WTC11 (cell line): ENCODE results near the gene APLF. TPM values are rescaled to one million over a fixed set of nuclear protein-coding genes. Genes with fewer than 3 reads are reported as not detected.

Experiments
- ATAC-seq: fragments of 200-7000 bp; cut with Tn5 transposase; 2 replicates; pipeline ENCODE4 v1.10.0; 2021; ENCODE audit warnings: mild to moderate bottlenecking, moderate library complexity
- CTCF ChIA-PET: fragments of 300-600 bp; sonication (Branson Sonifier 250); formaldehyde crosslinking; loops from one replicate; lab custom pipeline; 2021; ENCODE audit warnings: antibody characterized with exemption; lab: Charles Lee
- POLR2A ChIA-PET: fragments of 350-600 bp; sonication (Branson Sonifier 250); formaldehyde crosslinking; loops from one replicate; lab custom pipeline; 2021; ENCODE audit warnings: antibody characterized with exemption; lab: Charles Lee
- DNase-seq: peaks from one replicate; pipeline ENCODE4 v3.0.0; 2021; ENCODE audit warnings: low spot score
- H3K27ac Mint-ChIP-seq: 2 replicates; pipeline ENCODE4 v1.8.0; 2021; ENCODE audit warnings: mixed read lengths
- H3K27me3 Mint-ChIP-seq: 2 replicates; pipeline ENCODE4 v1.8.0; 2021; ENCODE audit warnings: low read depth, mild to moderate bottlenecking, moderate library complexity, mixed read lengths
- H3K36me3 Mint-ChIP-seq: 2 replicates; pipeline ENCODE4 v1.8.0; 2021; ENCODE audit warnings: mixed read lengths
- H3K4me1 Mint-ChIP-seq: 2 replicates; pipeline ENCODE4 v1.8.0; 2022; ENCODE audit warnings: mixed read lengths
- H3K4me3 Mint-ChIP-seq: 2 replicates; pipeline ENCODE4 v1.8.0; 2021; ENCODE audit warnings: mild to moderate bottlenecking, moderate library complexity, mixed read lengths
- H3K9me3 Mint-ChIP-seq: 2 replicates; pipeline ENCODE4 v1.8.0; 2021; ENCODE audit warnings: mixed read lengths
- CREM ChIP-seq: sonication (generic); formaldehyde crosslinking; IDR thresholded peaks from 2 replicates; pipeline ENCODE4 v1.8.1; 2022; ENCODE audit warnings: mild to moderate bottlenecking, missing genetic modification reagents, moderate library complexity
- FOXK1 ChIP-seq: sonication (generic); formaldehyde crosslinking; IDR thresholded peaks from 2 replicates; pipeline ENCODE4 v1.8.0; 2022; ENCODE audit warnings: mild to moderate bottlenecking, moderate library complexity, missing genetic modification reagents
- GABPB1 ChIP-seq: sonication (generic); formaldehyde crosslinking; IDR thresholded peaks from 2 replicates; pipeline ENCODE4 v1.8.1; 2023; ENCODE audit warnings: mild to moderate bottlenecking, missing genetic modification reagents
- GRHL2 ChIP-seq: fragments of 250-450 bp; sonication (Bioruptor Pico); IDR thresholded peaks from 2 replicates; pipeline ENCODE4 v1.8.0; 2022; ENCODE audit warnings: mild to moderate bottlenecking, moderate library complexity; ENCODE audit not compliant: insufficient replicate concordance, severe bottlenecking
- HMGA2 ChIP-seq: fragments of 250-450 bp; sonication (Bioruptor Pico); IDR thresholded peaks from 2 replicates; pipeline ENCODE4 v1.4.0; 2021; ENCODE audit warnings: mild to moderate bottlenecking, moderate library complexity
- JAZF1 ChIP-seq: fragments of 250-450 bp; sonication (Bioruptor Pico); IDR thresholded peaks from 2 replicates; pipeline ENCODE4 v1.9.0; 2021; ENCODE audit warnings: moderate library complexity, mild to moderate bottlenecking, inconsistent platforms
- JUN ChIP-seq: sonication (generic); formaldehyde crosslinking; IDR thresholded peaks from 2 replicates; pipeline ENCODE4 v1.8.0; 2023; ENCODE audit warnings: mild to moderate bottlenecking, missing genetic modification reagents
- PRRX2 ChIP-seq: fragments of 250-450 bp; sonication (Bioruptor Pico); IDR thresholded peaks from 2 replicates; pipeline ENCODE4 v1.8.0; 2021; ENCODE audit warnings: mild to moderate bottlenecking
- RORB ChIP-seq: fragments of 250-450 bp; sonication (Bioruptor Pico); IDR thresholded peaks from 2 replicates; pipeline ENCODE4 v1.9.0; 2021; ENCODE audit warnings: mild to moderate bottlenecking
- TCF7 ChIP-seq: sonication (generic); formaldehyde crosslinking; IDR thresholded peaks from 2 replicates; pipeline ENCODE4 v1.8.0; 2022; ENCODE audit warnings: mild to moderate bottlenecking, low read depth, missing genetic modification reagents, moderate library complexity
- ZBTB21 ChIP-seq: sonication (generic); formaldehyde crosslinking; IDR thresholded peaks from 2 replicates; pipeline ENCODE4 v1.8.1; 2023; ENCODE audit warnings: mild to moderate bottlenecking, missing genetic modification reagents, borderline replicate concordance
- ZNF138 ChIP-seq: sonication (generic); formaldehyde crosslinking; conservative IDR thresholded peaks from 2 replicates; pipeline ENCODE4 v1.8.1; 2022; ENCODE audit warnings: mild to moderate bottlenecking, moderate library complexity, missing genetic modification reagents
- ZNF317 ChIP-seq: sonication (generic); formaldehyde crosslinking; IDR thresholded peaks from 2 replicates; pipeline ENCODE4 v1.8.1; 2023; ENCODE audit warnings: low read depth, mild to moderate bottlenecking, moderate library complexity, missing genetic modification reagents, borderline replicate concordance
- ZNF671 ChIP-seq: fragments of 250-450 bp; sonication (Bioruptor Pico); IDR thresholded peaks from 2 replicates; pipeline ENCODE4 v1.8.0; 2021; ENCODE audit warnings: mild to moderate bottlenecking
- total RNA-seq: library from RNA; stranded (reverse); gene quantifications from 3 replicates; pipeline ENCODE4 v1.2.3, GENCODE V29; 2021
- TF ChIP-seq, protein P1 (sequence below): sonication (generic); formaldehyde crosslinking; conservative IDR thresholded peaks from 2 replicates; pipeline ENCODE4 v1.8.1; 2022; ENCODE audit warnings: mild to moderate bottlenecking, missing genetic modification reagents
- TF ChIP-seq, protein P2 (sequence below): sonication (generic); formaldehyde crosslinking; IDR thresholded peaks from 2 replicates; pipeline ENCODE4 v1.8.1; 2022; ENCODE audit warnings: low read depth, missing genetic modification reagents, borderline replicate concordance
- TF ChIP-seq, protein P3 (sequence below): sonication (generic); formaldehyde crosslinking; IDR thresholded peaks from 2 replicates; pipeline ENCODE4 v1.8.1; 2023; ENCODE audit warnings: mild to moderate bottlenecking, missing genetic modification reagents
- TF ChIP-seq, protein P4 (sequence below): fragments of 250-450 bp; sonication (Bioruptor Pico); IDR thresholded peaks from 2 replicates; pipeline ENCODE4 v1.9.0; 2021; ENCODE audit warnings: mild to moderate bottlenecking, borderline replicate concordance
- TF ChIP-seq, protein P5 (sequence below): sonication (generic); formaldehyde crosslinking; IDR thresholded peaks from 2 replicates; pipeline ENCODE4 v1.8.1; 2023; ENCODE audit warnings: mild to moderate bottlenecking, missing genetic modification reagents, moderate library complexity

The APLF gene
- total RNA-seq, 1 experiment from 2014 or later = 2.7 TPM

DNA sequence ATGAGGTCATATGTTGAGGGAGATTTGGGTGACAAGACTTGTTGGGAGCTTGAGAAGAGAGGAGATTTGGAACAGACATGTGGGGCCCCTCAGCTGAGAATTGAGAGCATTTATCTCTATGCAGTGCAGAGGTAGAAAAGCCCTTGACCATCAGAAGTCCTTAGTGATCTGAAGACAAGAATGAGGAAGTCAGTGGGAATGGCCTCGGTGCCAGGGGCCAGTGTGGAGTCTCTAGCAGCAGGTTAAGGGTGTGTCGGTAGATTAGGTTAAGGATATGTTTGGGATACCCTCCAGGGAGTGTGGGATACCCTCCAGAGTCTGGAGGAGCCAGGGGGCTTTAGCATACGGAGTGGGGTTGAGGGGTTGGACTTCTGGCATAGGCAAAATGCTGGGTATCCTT, 41.9 kb upstream of the APLF start:
- POLR2A ChIA-PET = no interaction called here

DNA sequence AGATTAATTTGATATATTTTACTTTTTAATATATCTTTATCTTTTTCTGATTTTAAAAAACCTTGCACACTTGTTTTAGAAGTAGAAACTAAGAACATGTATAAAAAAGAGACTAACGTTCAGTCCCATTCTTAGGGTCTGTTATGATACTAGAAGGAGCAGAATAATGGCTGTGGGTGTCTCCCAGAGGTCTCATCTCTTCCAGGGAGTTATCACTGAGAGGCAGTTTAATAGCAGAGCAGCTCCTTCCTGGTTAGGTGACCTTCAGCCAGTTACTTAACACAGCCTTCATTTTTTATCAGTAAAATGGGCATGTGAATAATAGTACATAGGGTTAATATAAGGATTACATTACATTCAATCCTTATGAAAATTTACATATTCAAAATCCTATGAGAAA, 40.9 kb upstream of the APLF start:
- DNase-seq (no peak), ATAC-seq (no peak)
- H3K36me3 Mint-ChIP-seq = no peaks in the 10 kb centered on the region
- ChIA-PET POLR2A (interaction anchor here (0.8 kb wide), 1 partner anchor 120 kb away, joined by 3 read pairs; no protein-coding TSS in a partner anchor), CTCF (no interaction called here)
- no peak overlapping the region for H3K27ac Mint-ChIP-seq
- H3K27me3 Mint-ChIP-seq = no peaks in the 10 kb centered on the region
- H3K4me3 Mint-ChIP-seq = no peak overlapping the region
- no peaks in the 10 kb centered on the region for H3K9me3 Mint-ChIP-seq
- H3K4me1 Mint-ChIP-seq = no peaks in the 10 kb centered on the region
- TF ChIP-seq FOXK1 (CRISPR knock-in tag) = no peak
- TF ChIP-seq, protein P1, sequence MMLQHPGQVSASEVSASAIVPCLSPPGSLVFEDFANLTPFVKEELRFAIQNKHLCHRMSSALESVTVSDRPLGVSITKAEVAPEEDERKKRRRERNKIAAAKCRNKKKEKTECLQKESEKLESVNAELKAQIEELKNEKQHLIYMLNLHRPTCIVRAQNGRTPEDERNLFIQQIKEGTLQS (CRISPR knock-in tag) = no peak
- no peak for TF ChIP-seq TCF7 (CRISPR knock-in tag)
- no peak for TF ChIP-seq JAZF1
- TF ChIP-seq CREM (CRISPR knock-in tag) = no peak
- TF ChIP-seq RORB = no peak

More for the DNA sequence above, 41.9 kb upstream of the APLF start:
- TF ChIP-seq ZNF671 (CRISPR knock-in tag) = no peak
- TF ChIP-seq ZBTB21 (CRISPR knock-in tag) = no peak
- no peak for TF ChIP-seq ZNF317
- TF ChIP-seq HMGA2 (CRISPR knock-in tag) = no peak
- no peak for TF ChIP-seq CREM (CRISPR knock-in tag)
- TF ChIP-seq ZNF138 (CRISPR knock-in tag) = no peak
- H3K27ac Mint-ChIP-seq = no peak overlapping the region
- ATAC-seq = no peak
- H3K27me3 Mint-ChIP-seq = no peaks in the 10 kb centered on the region
- no peaks in the 10 kb centered on the region for H3K36me3 Mint-ChIP-seq
- CTCF ChIA-PET = no interaction called here
- no peaks in the 10 kb centered on the region for H3K4me1 Mint-ChIP-seq
- H3K4me3 Mint-ChIP-seq = no peak overlapping the region
- H3K9me3 Mint-ChIP-seq = no peaks in the 10 kb centered on the region
- DNase-seq = no peak

DNA sequence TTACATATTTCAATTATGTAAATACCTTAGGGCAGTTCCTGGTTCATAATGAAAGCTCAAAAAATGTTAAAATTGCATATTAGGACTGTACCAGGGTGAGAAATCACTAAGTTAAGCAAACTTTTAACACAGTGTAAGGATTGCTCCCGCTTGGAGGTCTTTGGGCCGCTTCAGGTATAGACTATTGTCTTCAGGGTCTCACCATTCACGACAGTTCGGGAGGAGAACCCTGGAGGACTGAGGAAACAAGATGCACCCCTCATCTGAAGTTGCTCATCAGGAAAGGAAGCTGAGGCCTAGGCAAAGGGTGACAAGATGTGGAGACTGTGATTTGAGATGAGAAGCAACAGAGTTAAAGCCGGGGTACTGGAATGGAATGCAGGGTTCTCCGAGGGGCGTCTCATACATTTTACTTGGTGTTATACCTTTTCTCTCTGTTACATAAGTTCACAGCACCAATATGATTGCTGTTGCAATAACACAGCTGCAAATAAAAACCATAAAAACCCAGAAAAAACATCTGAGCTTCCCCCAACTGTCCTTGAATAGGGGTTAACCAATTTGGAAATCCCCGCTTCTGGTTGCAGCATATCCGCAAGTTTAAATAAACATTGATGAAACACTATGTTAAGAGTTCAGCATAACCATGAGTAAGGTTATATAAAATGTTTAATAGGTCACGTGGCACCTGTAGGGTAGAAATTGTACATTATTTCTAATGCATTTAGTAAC, 40.4 kb upstream of the APLF start:
- no peak overlapping the region for H3K4me3 Mint-ChIP-seq
- H3K36me3 Mint-ChIP-seq = no peaks in the 10 kb centered on the region
- TF ChIP-seq, protein P2, sequence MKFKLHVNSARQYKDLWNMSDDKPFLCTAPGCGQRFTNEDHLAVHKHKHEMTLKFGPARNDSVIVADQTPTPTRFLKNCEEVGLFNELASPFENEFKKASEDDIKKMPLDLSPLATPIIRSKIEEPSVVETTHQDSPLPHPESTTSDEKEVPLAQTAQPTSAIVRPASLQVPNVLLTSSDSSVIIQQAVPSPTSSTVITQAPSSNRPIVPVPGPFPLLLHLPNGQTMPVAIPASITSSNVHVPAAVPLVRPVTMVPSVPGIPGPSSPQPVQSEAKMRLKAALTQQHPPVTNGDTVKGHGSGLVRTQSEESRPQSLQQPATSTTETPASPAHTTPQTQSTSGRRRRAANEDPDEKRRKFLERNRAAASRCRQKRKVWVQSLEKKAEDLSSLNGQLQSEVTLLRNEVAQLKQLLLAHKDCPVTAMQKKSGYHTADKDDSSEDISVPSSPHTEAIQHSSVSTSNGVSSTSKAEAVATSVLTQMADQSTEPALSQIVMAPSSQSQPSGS (CRISPR knock-in tag) = no peak
- TF ChIP-seq, protein P3, sequence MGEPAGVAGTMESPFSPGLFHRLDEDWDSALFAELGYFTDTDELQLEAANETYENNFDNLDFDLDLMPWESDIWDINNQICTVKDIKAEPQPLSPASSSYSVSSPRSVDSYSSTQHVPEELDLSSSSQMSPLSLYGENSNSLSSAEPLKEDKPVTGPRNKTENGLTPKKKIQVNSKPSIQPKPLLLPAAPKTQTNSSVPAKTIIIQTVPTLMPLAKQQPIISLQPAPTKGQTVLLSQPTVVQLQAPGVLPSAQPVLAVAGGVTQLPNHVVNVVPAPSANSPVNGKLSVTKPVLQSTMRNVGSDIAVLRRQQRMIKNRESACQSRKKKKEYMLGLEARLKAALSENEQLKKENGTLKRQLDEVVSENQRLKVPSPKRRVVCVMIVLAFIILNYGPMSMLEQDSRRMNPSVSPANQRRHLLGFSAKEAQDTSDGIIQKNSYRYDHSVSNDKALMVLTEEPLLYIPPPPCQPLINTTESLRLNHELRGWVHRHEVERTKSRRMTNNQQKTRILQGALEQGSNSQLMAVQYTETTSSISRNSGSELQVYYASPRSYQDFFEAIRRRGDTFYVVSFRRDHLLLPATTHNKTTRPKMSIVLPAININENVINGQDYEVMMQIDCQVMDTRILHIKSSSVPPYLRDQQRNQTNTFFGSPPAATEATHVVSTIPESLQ = no peak
- TF ChIP-seq GRHL2 (no peak), GABPB1 (peak; percentile 89), PRRX2 (no peak), JUN (CRISPR knock-in tag) (no peak)
- TF ChIP-seq, protein P4, sequence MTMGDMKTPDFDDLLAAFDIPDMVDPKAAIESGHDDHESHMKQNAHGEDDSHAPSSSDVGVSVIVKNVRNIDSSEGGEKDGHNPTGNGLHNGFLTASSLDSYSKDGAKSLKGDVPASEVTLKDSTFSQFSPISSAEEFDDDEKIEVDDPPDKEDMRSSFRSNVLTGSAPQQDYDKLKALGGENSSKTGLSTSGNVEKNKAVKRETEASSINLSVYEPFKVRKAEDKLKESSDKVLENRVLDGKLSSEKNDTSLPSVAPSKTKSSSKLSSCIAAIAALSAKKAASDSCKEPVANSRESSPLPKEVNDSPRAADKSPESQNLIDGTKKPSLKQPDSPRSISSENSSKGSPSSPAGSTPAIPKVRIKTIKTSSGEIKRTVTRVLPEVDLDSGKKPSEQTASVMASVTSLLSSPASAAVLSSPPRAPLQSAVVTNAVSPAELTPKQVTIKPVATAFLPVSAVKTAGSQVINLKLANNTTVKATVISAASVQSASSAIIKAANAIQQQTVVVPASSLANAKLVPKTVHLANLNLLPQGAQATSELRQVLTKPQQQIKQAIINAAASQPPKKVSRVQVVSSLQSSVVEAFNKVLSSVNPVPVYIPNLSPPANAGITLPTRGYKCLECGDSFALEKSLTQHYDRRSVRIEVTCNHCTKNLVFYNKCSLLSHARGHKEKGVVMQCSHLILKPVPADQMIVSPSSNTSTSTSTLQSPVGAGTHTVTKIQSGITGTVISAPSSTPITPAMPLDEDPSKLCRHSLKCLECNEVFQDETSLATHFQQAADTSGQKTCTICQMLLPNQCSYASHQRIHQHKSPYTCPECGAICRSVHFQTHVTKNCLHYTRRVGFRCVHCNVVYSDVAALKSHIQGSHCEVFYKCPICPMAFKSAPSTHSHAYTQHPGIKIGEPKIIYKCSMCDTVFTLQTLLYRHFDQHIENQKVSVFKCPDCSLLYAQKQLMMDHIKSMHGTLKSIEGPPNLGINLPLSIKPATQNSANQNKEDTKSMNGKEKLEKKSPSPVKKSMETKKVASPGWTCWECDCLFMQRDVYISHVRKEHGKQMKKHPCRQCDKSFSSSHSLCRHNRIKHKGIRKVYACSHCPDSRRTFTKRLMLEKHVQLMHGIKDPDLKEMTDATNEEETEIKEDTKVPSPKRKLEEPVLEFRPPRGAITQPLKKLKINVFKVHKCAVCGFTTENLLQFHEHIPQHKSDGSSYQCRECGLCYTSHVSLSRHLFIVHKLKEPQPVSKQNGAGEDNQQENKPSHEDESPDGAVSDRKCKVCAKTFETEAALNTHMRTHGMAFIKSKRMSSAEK = no peak
- TF ChIP-seq, protein P5, sequence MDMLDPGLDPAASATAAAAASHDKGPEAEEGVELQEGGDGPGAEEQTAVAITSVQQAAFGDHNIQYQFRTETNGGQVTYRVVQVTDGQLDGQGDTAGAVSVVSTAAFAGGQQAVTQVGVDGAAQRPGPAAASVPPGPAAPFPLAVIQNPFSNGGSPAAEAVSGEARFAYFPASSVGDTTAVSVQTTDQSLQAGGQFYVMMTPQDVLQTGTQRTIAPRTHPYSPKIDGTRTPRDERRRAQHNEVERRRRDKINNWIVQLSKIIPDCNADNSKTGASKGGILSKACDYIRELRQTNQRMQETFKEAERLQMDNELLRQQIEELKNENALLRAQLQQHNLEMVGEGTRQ (CRISPR knock-in tag) = no peak
- no peak for DNase-seq
- POLR2A ChIA-PET = interaction anchor here (0.8 kb wide), 1 partner anchor 121 kb away, joined by 3 read pairs; no protein-coding TSS in a partner anchor
- H3K27ac Mint-ChIP-seq = no peak overlapping the region
- ATAC-seq = no peak
- no peaks in the 10 kb centered on the region for H3K4me1 Mint-ChIP-seq
- H3K27me3 Mint-ChIP-seq = no peaks in the 10 kb centered on the region
- CTCF ChIA-PET = no interaction called here
- no peaks in the 10 kb centered on the region for H3K9me3 Mint-ChIP-seq
